DMS79 (cell line): Measurements from ENCODE around the gene HOXB4.

Experiments used
- DNase-seq: peaks from one replicate; lab custom pipeline; 2025; lab: John Stamatoyannopoulos, UW

The HOXB4 gene

GRCh38 chr17:48577946-48578615, at the start of gene HOXB4:
HOXB4 (minus strand) TSS chr17:48578350; CDS start chr17:48578319, 31 bp downstream.
- no peak for DNase-seq

- DNase-seq = no peak
These were observed 49.0 kb upstream of the HOXB4 start for GRCh38 chr17:48627118-48627597.

GRCh38 chr17:48626245-48627117, 48.3 kb upstream of the HOXB4 start, which contains the start of gene HOXB9:
HOXB9 (minus strand) TSS chr17:48626358; CDS start chr17:48626269, 89 bp downstream.
- DNase-seq = peak; percentile 20

DNA sequence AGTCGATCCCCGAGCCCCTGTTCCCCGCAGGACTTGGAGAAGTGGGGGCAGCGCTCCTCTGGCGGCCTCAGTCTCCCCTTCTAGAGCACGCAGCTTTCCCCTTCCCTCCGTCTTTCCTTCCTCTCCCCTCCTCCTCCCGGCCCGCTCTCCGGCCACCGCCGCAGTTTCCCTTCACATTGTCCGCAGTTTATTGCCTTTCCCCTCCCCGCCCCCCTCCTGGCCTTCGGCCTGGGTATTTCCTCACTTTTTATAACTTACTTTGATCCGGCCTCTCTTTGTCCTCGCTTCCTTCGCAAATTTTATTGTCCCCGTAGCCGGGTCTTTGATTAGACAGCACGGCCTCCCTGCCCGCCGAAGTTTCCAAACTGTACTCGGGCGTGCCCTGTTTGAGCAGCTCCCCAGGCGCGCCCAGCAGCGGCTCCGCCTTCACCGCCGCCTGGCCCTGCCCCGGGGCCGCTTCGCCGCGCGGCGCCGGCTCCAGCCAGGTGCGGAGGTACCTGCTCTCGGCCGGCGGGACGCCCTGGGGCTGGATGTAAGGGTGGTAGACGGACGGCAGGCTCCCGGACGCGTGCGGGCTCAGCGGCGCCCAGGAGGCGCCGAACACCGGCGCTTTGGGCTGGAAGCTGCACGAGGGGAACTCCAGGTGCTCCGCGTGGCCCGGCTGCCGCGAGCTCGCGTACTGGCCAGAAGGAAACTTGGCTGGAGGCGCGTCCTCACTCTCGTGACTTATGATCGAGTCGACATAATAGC, 47.5 kb upstream of the HOXB4 start:
- DNase-seq = no peak

GRCh38 chr17:48624544-48625494, 46.7 kb upstream of the HOXB4 start:
- peak; percentile 13 for DNase-seq

DNA sequence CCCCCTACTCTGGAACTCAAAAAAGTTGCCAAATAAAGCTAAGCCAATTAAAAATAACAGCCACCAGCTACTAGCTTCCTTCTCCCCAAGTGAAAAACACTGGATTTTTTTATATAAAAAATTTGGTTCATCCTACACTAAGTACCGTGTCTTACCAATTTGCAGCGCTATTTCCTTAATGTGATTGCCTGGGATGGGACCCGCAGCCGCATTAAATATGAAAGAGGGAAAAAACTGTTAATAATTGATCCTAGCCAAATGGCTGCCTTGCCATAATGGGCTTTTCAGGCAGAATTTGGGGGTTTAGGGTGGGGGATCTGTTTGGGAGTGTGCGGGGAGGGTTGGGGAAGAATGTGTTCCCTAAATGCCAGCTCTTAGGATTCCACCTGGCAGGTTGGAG, 46.0 kb upstream of the HOXB4 start:
- no peak for DNase-seq

DNA sequence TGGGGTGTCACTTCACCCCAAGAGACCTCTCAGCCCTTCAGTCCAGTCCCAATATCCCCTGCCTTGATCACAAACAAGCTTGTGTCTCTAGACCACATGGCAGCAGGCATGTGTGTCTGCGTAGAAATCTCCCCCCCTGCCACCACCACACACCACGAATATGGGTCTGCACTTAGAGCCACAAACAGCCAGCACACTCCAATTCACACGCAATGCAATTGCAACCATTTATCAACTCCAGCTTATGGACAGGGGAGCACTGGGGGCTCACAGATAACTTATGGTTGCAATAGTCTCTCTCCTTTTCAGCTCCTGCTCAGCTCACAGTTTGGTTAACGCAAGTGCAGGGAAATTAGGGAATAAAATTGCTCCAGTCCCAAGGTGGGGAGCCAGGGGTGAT, 45.4 kb upstream of the HOXB4 start:
- no peak for DNase-seq

DNA sequence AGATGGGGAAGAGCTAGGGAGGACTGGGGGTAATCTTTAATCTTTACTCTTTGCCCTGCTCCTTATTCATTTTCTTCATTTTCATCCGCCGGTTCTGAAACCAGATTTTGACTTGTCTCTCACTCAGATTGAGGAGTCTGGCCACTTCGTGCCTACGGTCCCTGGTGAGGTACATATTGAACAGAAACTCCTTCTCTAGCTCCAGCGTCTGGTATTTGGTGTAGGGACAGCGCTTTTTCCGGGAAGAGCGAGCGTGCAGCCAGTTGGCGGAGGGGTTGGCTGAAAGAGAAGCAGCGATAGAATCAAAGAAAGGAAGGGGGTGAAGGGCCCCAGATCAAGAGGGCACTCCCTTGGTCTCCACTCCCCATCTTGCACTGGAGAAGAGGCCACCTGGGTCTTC, 44.7 kb upstream of the HOXB4 start:
- DNase-seq = no peak

- DNase-seq = no peak
These were observed 43.6 kb upstream of the HOXB4 start for GRCh38 chr17:48621410-48622392.

- DNase-seq = no peak
These were observed 42.5 kb upstream of the HOXB4 start for GRCh38 chr17:48620461-48621139.

- no peak for DNase-seq
These were observed 41.8 kb upstream of the HOXB4 start for GRCh38 chr17:48619826-48620449.

DNA sequence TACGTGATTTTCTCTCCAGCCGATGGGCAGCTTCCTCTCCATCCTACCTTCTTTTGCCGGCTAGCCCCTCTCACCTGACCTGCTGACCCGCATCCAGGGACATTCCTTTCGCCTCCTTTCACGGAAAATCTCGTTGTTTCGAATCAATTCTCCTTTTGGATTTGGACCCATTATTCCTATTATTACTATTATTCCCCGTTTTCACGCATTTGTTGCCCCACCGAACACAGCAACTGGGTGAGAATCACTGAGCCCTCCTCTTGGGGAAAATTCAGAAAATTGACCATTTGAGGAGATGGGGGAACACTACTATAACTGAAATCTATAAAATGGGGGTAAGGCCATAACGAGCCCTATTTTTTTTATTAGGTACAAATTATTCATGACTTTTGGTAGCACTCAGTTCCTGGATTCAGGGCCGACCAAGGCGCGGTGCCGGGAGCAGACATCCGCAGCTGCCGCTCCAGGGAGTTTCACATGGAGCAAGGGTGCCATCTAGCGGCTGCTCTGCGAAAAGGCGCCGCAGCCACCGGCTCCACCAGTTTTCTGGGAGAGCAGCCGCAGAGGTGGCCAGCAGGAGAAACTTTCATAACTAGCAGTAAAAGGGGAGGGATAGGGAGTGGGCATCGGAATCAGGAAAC, 40.2 kb upstream of the HOXB4 start:
- DNase-seq = peak; percentile 40

DNA sequence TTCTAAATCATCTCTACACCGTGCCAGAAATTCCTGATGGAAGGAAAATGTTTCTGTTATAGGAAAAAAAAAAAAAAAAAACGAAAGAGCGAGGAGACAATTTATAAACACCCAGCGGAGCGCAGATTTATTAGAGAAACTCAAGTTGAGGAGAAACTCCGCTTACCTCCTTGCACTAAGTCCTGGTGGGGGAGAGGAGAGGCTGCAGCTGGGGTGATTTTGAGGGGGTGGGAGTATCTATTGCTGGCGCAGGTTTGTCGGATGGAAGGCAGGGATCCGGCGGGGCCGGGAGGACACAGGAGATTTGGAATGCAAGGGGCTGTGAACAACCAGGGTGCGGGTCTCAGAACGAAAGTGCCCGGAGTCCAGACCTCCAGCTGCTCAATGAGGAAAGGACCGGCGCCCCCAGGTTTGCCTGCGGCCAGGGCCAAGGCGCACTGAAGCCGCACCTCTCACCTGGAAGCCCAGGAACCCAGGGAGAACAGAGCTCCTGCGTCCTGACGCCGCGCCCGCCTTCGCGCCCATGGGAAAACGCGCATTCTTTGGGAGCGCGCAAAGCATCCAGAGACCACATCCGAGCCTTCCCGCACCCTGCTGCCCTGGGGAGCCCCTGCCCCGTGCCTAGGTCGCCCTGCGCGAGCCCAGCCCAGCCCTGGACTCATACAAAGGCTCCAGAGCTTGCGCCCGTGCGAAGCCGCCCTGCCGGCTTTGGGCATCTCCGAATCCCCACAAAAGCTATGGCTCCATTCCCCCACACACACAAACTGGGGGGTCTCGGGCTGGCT, 39.5 kb upstream of the HOXB4 start:
- no peak for DNase-seq

GRCh38 chr17:48616717-48617470, 38.7 kb upstream of the HOXB4 start:
- DNase-seq = no peak

DNA sequence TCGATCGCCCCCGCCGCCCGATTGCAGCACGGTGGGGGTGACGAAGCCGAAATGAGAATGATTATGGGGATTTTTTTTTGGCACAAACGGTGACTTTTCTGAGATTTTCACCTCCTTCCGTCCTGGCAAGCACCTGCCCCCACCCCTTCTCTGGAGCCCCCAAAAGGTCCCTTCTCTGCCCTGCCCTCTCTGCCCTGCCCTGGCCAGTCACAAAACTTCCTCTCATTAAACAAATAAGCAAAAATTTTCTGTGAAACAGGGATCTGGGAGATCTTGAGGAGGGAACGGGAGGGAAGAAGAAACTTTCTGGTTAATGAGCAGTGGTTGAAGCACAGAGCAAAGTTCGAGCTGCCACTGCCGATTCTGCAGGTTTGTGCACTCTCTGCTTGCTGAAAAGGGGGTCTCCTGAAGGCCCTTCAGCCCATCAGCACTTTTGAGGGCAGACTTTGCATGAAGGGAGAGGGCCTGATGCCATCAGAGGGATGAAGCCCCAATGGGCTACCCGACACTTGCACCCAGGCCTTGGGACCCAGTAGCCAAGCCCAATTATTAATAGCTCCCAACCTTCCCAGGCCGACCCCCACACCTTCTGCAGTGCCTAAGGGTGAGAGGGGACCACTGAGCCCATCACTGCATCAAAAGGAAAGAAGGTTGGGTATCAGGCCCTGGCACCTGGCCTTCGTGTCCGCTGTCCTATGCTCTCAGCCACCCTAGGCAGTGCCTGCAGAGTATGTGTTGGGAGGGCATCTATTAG, 38.0 kb upstream of the HOXB4 start:
- no peak for DNase-seq
